ENCODE results near the gene NUDT6. TPM values are rescaled to one million over a fixed set of nuclear protein-coding genes. Genes with fewer than 3 reads are reported as not detected.

The NUDT6 gene
- total RNA-seq, 1 experiment from 2014 or later: 4.0 TPM

- H3K79me2 ChIP-seq (ENCODE audit: insufficient read depth, low read length): peaks cover 67% of the 10 kb centered on the region
Observed at GRCh38 chr4:122842984-122843531, 79.3 kb downstream of the NUDT6 start.

More at GRCh38 chr4:122842984-122843531, 79.3 kb downstream of the NUDT6 start:
- no peaks in the 10 kb centered on the region for H3K9me3 ChIP-seq (ENCODE audit: control insufficient read depth, low read depth, low read length)
- no peak overlapping the region for H2BK12ac ChIP-seq (ENCODE audit: insufficient read length, low read depth, low read length)
- H2BK20ac ChIP-seq (ENCODE audit: low read depth, low read length, poor library complexity, severe bottlenecking): no peak overlapping the region
- H3K23ac ChIP-seq (ENCODE audit: insufficient read length, low read depth, low read length): no peak overlapping the region
- peaks cover 23% of the 10 kb centered on the region; the same call in 1 of the 2 replicates for H3K4me1 ChIP-seq (ENCODE audit: insufficient read depth, low read length)
- no peak overlapping the region for H4K5ac ChIP-seq (ENCODE audit: insufficient read length, low read depth, low read length)
- no peak overlapping the region for H3K27ac ChIP-seq (ENCODE audit: insufficient read length, low read depth, low read length)
- no peak overlapping the region for H4K91ac ChIP-seq (ENCODE audit: insufficient read length, low read depth, low read length)
- Mint-ChIP-seq H3K9me3 (peaks cover 0 to 6% of the 10 kb centered on the region in 2 experiments; a peak in 3 of 5 replicates), H3K27me3 (ENCODE audit: low read depth) (no peaks in the 10 kb centered on the region), H3K27ac (peak overlapping the region in 2 of 3 experiments; percentile 10 to 53; a peak in 3 of 7 replicates), H3K36me3 (ENCODE audit: insufficient read depth in 1 of 3, low read depth in 3 of 3) (peaks cover 42 to 75% (median 69%) of the 10 kb centered on the region in 3 experiments), H3K4me3 (no peak overlapping the region), H3K4me1 (peaks cover 69 to 82% of the 10 kb centered on the region in 2 experiments)
- peaks cover 6% of the 10 kb centered on the region for H3K79me1 ChIP-seq (ENCODE audit: insufficient read depth, low read depth, low read length, poor library complexity, severe bottlenecking)
- no peaks in the 10 kb centered on the region for H3K27me3 ChIP-seq (ENCODE audit: insufficient read depth, low read length)
- DNase-seq: no peak
- WGBS (ENCODE audit: extremely low coverage, insufficient read length, low lambda C conversion rate): no CpG with 5 or more reads among the region's 4 CpGs
- no peak overlapping the region for H3K9ac ChIP-seq (ENCODE audit: extremely low read depth, insufficient read length, low read length)
- H3T11ph ChIP-seq (ENCODE audit: low read length): no peak overlapping the region
- H3K18ac ChIP-seq (ENCODE audit: insufficient read length, low read depth, low read length): no peak overlapping the region
- TF ChIP-seq CTCF (conservative IDR thresholded peaks at IDR 0.05): no peak
- no peak overlapping the region for H2BK5ac ChIP-seq (ENCODE audit: insufficient read length, low read length)
- no peak overlapping the region for H4K8ac ChIP-seq (replicated peaks; ENCODE audit: insufficient read length, low read depth, low read length)
- no peak overlapping the region for H2BK120ac ChIP-seq (ENCODE audit: low read depth, low read length, poor library complexity, severe bottlenecking)
- no peak overlapping the region for H3K4me2 ChIP-seq (ENCODE audit: insufficient read depth, insufficient read length, low read length)
- no peak overlapping the region for H2AFZ ChIP-seq (ENCODE audit: low read length)
- no peak overlapping the region for H3K14ac ChIP-seq (ENCODE audit: insufficient read depth, low read length)
- no peak overlapping the region for H2AK5ac ChIP-seq (ENCODE audit: insufficient read length, low read length)
- H3K4ac ChIP-seq (ENCODE audit: low read depth, low read length): no peak overlapping the region
- peaks cover 3% of the 10 kb centered on the region for H4K20me1 ChIP-seq (ENCODE audit: control insufficient read depth, insufficient read depth, insufficient read length)
- H2BK15ac ChIP-seq (ENCODE audit: low read depth, low read length): no peak overlapping the region
- no peak overlapping the region for H3K56ac ChIP-seq (ENCODE audit: insufficient read length, low read depth, low read length)
- no peaks in the 10 kb centered on the region for H3K23me2 ChIP-seq (ENCODE audit: insufficient read length, low read depth, low read length, poor library complexity, severe bottlenecking)

Other genes starting within 250 kb of the NUDT6 start
- 1.2 and 2.4 TPM in 2 replicates for gene BBS12, start 189.9 kb downstream of the NUDT6 start, total RNA-seq (2021)
- 95.2 and 99.0 TPM in 2 replicates for gene FGF2, start 95.8 kb downstream of the NUDT6 start, total RNA-seq (2021)